ENCODE data around the gene SLC6A2.
"Not testable (repeated sequence)": the region's sequence is repeated elsewhere in the genome, so short reads cannot be mapped to it uniquely, and the experiment has no call there.

The SLC6A2 gene

GRCh38 chr16:55655897-55656681 lies at the start of gene SLC6A2:
SLC6A2 (plus strand) TSS chr16:55655988; CDS start chr16:55656695, 707 bp downstream.
- DNase-seq: no peak

- no peak for DNase-seq
These were observed 42.0 kb upstream of the SLC6A2 start for GRCh38 chr16:55613613-55614335.

- no peak for DNase-seq
These were observed 40.7 kb upstream of the SLC6A2 start for GRCh38 chr16:55615071-55615470.

- DNase-seq: not testable (repeated sequence)
These were observed 40.1 kb upstream of the SLC6A2 start for GRCh38 chr16:55615670-55616069.

GRCh38 chr16:55621771-55622170 lies 34.0 kb upstream of the SLC6A2 start:
- no peak for DNase-seq

- DNase-seq: no peak
These were observed 33.5 kb upstream of the SLC6A2 start for GRCh38 chr16:55622272-55622671.

GRCh38 chr16:55622930-55623561 lies 32.7 kb upstream of the SLC6A2 start:
- DNase-seq: no peak

- DNase-seq: no peak
These were observed 32.1 kb upstream of the SLC6A2 start for GRCh38 chr16:55623640-55624039.

GRCh38 chr16:55624696-55625095 lies 31.1 kb upstream of the SLC6A2 start:
- DNase-seq: no peak

- no peak for DNase-seq
These were observed 29.9 kb upstream of the SLC6A2 start for GRCh38 chr16:55625843-55626242.

- DNase-seq: no peak
These were observed 27.4 kb upstream of the SLC6A2 start for GRCh38 chr16:55628306-55628968.

- DNase-seq: no peak
These were observed 25.0 kb upstream of the SLC6A2 start for GRCh38 chr16:55630774-55631173.

GRCh38 chr16:55632259-55632658 lies 23.5 kb upstream of the SLC6A2 start:
- DNase-seq: no peak

GRCh38 chr16:55634193-55634592 lies 21.6 kb upstream of the SLC6A2 start:
- no peak for DNase-seq

GRCh38 chr16:55638256-55638655 lies 17.5 kb upstream of the SLC6A2 start:
- DNase-seq: no peak

GRCh38 chr16:55640701-55641327 lies 15.0 kb upstream of the SLC6A2 start:
- DNase-seq: no peak

GRCh38 chr16:55641430-55642056 lies 14.2 kb upstream of the SLC6A2 start:
- DNase-seq: no peak

- DNase-seq: no peak
These were observed 13.2 kb upstream of the SLC6A2 start for GRCh38 chr16:55642611-55643010.

- DNase-seq: no peak
These were observed 12.4 kb upstream of the SLC6A2 start for GRCh38 chr16:55643161-55643970.

GRCh38 chr16:55645986-55646385 lies 9.8 kb upstream of the SLC6A2 start:
- DNase-seq: no peak

GRCh38 chr16:55647343-55647742 lies 8.4 kb upstream of the SLC6A2 start:
- DNase-seq: no peak

Measured in NCI-H526 treated with DMSO at 0.1 percent for 48 hours (cell line).